Panc1 (cell line): Measurements from ENCODE around the gene ZFP62. TPM values are rescaled to one million over a fixed set of nuclear protein-coding genes. Genes with fewer than 3 reads are reported as not detected.
"Not testable (repeated sequence)": the region's sequence is repeated elsewhere in the genome, so short reads cannot be mapped to it uniquely, and the experiment has no call there.

ENCODE experiments used
- ATAC-seq: fragments of 200-7000 bp; cut with Tn5 transposase; 2 replicates; pipeline ENCODE4 v1.9.1; 2020; ENCODE audit warnings: mild to moderate bottlenecking, moderate library complexity
- BruUV-seq: library from RNA; stranded (reverse); fragments of 400-500 nt; replicated peaks from 2 replicates; lab custom pipeline; 2021; lab: Mats Ljungman, UMichigan
- CTCF ChIA-PET: fragments of 300-600 bp; sonication (Branson Sonifier 250); formaldehyde crosslinking; loops from one replicate; lab custom pipeline; 2022; ENCODE audit warnings: antibody characterized with exemption; lab: Charles Lee
- POLR2A ChIA-PET: fragments of 300-600 bp; sonication (Branson Sonifier 250); formaldehyde crosslinking; loops from one replicate; lab custom pipeline; 2022; ENCODE audit warnings: antibody characterized with exemption; lab: Charles Lee
- DNase-seq: peaks from one replicate; pipeline ENCODE4 v3.0.0-alpha.2; 2010; ENCODE audit warnings: low read depth, low spot score
- H3K27ac ChIP-seq: 2 replicates; pipeline ENCODE4 v1.5.1; 2011; ENCODE audit warnings: mild to moderate bottlenecking, low read length, inconsistent platforms
- H3K27me3 ChIP-seq: fragments of 200-500 bp; sonication (Bioruptor generic); 2 replicates; pipeline ENCODE4 v1.6.0; 2014; ENCODE audit warnings: low read length, inconsistent platforms; ENCODE audit not compliant: control insufficient read depth, insufficient read depth
- H3K36me3 ChIP-seq: fragments of 200-500 bp; sonication (Bioruptor generic); 2 replicates; pipeline ENCODE4 v1.5.1; 2014; ENCODE audit warnings: inconsistent platforms, mild to moderate bottlenecking, low read length, moderate library complexity; ENCODE audit not compliant: control insufficient read depth, insufficient read depth
- H3K4me1 ChIP-seq: 2 replicates; pipeline ENCODE4 v1.5.1; 2011; ENCODE audit warnings: inconsistent platforms, mild to moderate bottlenecking, low read length, moderate library complexity; ENCODE audit not compliant: control insufficient read depth, insufficient read depth
- H3K4me3 ChIP-seq, 2 experiments: 2 replicates each; pipeline ENCODE4 v1.5.1; 2011 to 2012; ENCODE audit warnings: low read depth in 2 of 2, low read length in 2 of 2, mild to moderate bottlenecking in 2 of 2, inconsistent platforms in 1 of 2, moderate library complexity in 1 of 2
- H3K9me3 ChIP-seq: fragments of 200-500 bp; sonication (Bioruptor generic); 2 replicates; pipeline ENCODE4 v1.5.1; 2014; ENCODE audit warnings: low read depth, mild to moderate bottlenecking, inconsistent platforms, low read length, moderate library complexity; ENCODE audit not compliant: control insufficient read depth, insufficient read depth
- POLR2AphosphoS5 ChIP-seq: IDR thresholded peaks from 2 replicates; pipeline ENCODE4 v1.6.1; 2012; ENCODE audit warnings: mild to moderate bottlenecking, low read depth, low read length, moderate library complexity
- SIN3A ChIP-seq: IDR thresholded peaks from 2 replicates; pipeline ENCODE4 v1.6.1; 2012; ENCODE audit warnings: low read depth, mild to moderate bottlenecking, low read length, moderate library complexity, borderline replicate concordance; ENCODE audit not compliant: insufficient read depth
- TCF7L2 ChIP-seq: IDR thresholded peaks from 2 replicates; pipeline ENCODE4 v1.6.1; 2011; ENCODE audit warnings: mild to moderate bottlenecking, low read depth, low read length, inconsistent platforms
- in situ Hi-C: cut with HindIII; loops from 2 replicates; pipeline ENCODE4 v1.10.0; 2016; ENCODE audit warnings: low sequenced_read_pairs, low pct_unique_long_range_greater_than_20kb
- intact Hi-C: fragments of 100-400 bp; cut with micrococcal nuclease; formaldehyde crosslinking; loops from one replicate; pipeline ENCODE4 v1.10.0; 2022; ENCODE audit not compliant: unreplicated experiment
- total RNA-seq: library from RNA; stranded (reverse); gene quantifications from one replicate; pipeline ENCODE4 v1.2.1, GENCODE V29; 2021; ENCODE audit not compliant: unreplicated experiment
- TF ChIP-seq, protein P1 (sequence below), 2 experiments: IDR thresholded peaks; 2 replicates each; pipeline ENCODE4 v1.6.1; 2011 to 2012; ENCODE audit warnings: low read depth in 2 of 2, control low read depth in 1 of 2, low read length in 1 of 2, mild to moderate bottlenecking in 1 of 2, moderate library complexity in 1 of 2; ENCODE audit not compliant: insufficient read depth in 1 of 2
- TF ChIP-seq, protein P2 (sequence below): fragments of 450-650 bp; IDR thresholded peaks from 2 replicates; pipeline ENCODE4 v1.5.1; 2017; ENCODE audit warnings: mild to moderate bottlenecking

ZFP62 gene
- total RNA-seq, 1 experiment from 2014 or later = 17.8 TPM

DNA sequence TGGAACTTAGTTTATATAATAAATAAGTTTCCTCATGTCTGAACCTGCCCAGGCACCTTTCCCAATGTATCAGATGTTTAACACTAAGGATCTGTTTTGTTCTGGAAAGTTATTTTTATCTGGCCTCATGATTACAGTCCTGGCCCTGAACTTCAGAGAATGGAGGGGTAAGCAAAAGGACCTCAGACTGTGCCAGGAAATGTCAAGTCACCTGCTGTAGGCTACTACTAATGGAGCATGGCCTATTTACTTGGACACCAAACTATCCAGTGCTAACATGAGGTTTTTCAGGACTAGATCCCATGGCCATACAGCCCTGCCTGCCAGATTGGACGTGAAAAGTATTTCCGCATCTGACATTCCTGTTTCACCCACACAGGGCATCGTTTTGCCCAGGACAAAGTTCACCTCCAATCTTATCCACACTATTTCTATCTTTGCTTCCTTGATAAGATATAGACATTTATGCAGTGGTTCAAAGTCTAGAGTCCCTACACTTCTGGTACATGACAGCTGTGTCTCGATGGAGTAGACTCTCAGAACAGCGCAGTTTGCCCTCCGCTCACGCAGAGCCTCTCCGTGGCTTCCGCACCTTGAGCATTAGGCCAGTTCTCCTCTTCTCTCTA is 37.7 kb upstream of the ZFP62 start, which contains the start of gene BTNL8:
TSS of gene BTNL8 (plus strand) at position 539 of the 626 bp plus-strand sequence. CDS start 152 bp downstream, outside the sequence.
- H3K27ac ChIP-seq = no peak within 1 kb of the TSS
- H3K4me1 ChIP-seq = no peaks in the 10 kb centered on the region
- DNase-seq (no peak), ATAC-seq (no peak)
- in situ Hi-C loops (no loop called here), intact Hi-C loops (no loop called here)
- H3K9me3 ChIP-seq = no peaks in the 10 kb centered on the region; the same call in 1 of the 2 replicates
- TF ChIP-seq, protein P1, sequence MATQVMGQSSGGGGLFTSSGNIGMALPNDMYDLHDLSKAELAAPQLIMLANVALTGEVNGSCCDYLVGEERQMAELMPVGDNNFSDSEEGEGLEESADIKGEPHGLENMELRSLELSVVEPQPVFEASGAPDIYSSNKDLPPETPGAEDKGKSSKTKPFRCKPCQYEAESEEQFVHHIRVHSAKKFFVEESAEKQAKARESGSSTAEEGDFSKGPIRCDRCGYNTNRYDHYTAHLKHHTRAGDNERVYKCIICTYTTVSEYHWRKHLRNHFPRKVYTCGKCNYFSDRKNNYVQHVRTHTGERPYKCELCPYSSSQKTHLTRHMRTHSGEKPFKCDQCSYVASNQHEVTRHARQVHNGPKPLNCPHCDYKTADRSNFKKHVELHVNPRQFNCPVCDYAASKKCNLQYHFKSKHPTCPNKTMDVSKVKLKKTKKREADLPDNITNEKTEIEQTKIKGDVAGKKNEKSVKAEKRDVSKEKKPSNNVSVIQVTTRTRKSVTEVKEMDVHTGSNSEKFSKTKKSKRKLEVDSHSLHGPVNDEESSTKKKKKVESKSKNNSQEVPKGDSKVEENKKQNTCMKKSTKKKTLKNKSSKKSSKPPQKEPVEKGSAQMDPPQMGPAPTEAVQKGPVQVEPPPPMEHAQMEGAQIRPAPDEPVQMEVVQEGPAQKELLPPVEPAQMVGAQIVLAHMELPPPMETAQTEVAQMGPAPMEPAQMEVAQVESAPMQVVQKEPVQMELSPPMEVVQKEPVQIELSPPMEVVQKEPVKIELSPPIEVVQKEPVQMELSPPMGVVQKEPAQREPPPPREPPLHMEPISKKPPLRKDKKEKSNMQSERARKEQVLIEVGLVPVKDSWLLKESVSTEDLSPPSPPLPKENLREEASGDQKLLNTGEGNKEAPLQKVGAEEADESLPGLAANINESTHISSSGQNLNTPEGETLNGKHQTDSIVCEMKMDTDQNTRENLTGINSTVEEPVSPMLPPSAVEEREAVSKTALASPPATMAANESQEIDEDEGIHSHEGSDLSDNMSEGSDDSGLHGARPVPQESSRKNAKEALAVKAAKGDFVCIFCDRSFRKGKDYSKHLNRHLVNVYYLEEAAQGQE (IDR thresholded peaks at IDR 0.05; ENCODE audit: insufficient read depth in 1 of 2, low read depth in 2 of 2, low read length in 1 of 2) = no peak
- TF ChIP-seq POLR2AphosphoS5 (no peak), SIN3A (no peak), TCF7L2 (no peak)
- TF ChIP-seq, protein P2, sequence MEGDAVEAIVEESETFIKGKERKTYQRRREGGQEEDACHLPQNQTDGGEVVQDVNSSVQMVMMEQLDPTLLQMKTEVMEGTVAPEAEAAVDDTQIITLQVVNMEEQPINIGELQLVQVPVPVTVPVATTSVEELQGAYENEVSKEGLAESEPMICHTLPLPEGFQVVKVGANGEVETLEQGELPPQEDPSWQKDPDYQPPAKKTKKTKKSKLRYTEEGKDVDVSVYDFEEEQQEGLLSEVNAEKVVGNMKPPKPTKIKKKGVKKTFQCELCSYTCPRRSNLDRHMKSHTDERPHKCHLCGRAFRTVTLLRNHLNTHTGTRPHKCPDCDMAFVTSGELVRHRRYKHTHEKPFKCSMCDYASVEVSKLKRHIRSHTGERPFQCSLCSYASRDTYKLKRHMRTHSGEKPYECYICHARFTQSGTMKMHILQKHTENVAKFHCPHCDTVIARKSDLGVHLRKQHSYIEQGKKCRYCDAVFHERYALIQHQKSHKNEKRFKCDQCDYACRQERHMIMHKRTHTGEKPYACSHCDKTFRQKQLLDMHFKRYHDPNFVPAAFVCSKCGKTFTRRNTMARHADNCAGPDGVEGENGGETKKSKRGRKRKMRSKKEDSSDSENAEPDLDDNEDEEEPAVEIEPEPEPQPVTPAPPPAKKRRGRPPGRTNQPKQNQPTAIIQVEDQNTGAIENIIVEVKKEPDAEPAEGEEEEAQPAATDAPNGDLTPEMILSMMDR = no peak
- POLR2A ChIA-PET = no interaction called here
- no peaks in the 10 kb centered on the region for H3K36me3 ChIP-seq
- no TSS peak for BruUV-seq
- H3K27me3 ChIP-seq = no peaks in the 10 kb centered on the region
- CTCF ChIA-PET = no interaction called here
- H3K4me3 ChIP-seq = no peak within 1 kb of the TSS

DNA sequence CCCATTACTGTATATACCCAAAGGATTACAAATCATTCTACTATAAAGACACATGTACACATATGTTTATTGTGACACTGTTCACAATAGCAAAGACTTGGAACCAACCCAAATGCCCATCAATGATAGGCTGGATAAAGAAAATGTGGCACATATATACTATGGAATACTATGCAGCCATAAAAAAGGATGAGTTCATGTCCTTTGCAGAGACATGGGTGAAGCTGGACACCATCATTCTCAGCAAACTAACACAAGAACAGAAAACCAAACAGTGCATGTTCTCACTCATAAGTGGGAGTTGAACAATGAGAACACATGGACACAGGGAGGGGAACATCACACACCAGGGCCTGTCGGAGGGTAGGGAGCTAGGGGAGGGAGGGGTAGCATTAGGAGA is 34.3 kb upstream of the ZFP62 start:
- in situ Hi-C loops, BruUV-seq, H3K27me3 ChIP-seq, H3K4me3 ChIP-seq, H3K27ac ChIP-seq, H3K36me3 ChIP-seq, ATAC-seq, CTCF ChIA-PET, intact Hi-C loops, DNase-seq, H3K4me1 ChIP-seq, POLR2A ChIA-PET, H3K9me3 ChIP-seq: not testable (repeated sequence)

DNA sequence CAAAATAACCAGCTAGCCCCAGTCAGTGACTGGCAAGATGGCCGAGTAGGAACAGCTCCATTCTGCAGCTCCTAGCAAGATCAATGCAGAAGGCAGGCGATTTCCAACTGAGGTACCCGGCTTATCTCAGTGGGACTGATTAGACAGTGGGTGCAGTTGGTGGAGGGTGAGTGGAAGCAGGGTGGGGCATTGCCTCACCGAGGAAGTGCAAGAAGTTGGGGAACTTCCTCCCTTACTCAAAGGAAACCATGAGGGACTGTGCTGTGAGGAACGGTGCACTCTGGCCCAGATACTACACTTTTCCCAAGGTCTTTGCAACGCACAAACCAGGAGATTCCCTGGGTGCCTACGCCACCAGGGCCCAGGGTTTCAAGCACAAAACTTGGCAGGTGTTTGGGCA is 28.3 kb upstream of the ZFP62 start:
- H3K27me3 ChIP-seq = no peaks in the 10 kb centered on the region; the same call in 1 of the 2 replicates
- DNase-seq (no peak), ATAC-seq (no peak)
- no peak overlapping the region for H3K27ac ChIP-seq
- BruUV-seq = no TSS peak
- in situ Hi-C loops (no loop called here), intact Hi-C loops (no loop called here)
- POLR2A ChIA-PET = no interaction called here
- CTCF ChIA-PET = no interaction called here
- H3K9me3 ChIP-seq = no peaks in the 10 kb centered on the region
- no peak overlapping the region for H3K4me3 ChIP-seq
- no peaks in the 10 kb centered on the region for H3K36me3 ChIP-seq
- TF ChIP-seq TCF7L2 (no peak), POLR2AphosphoS5 (no peak), SIN3A (no peak)
- TF ChIP-seq, protein P2 = no peak
- TF ChIP-seq, protein P1 (IDR thresholded peaks at IDR 0.05; ENCODE audit: insufficient read depth in 1 of 2, low read depth in 2 of 2, low read length in 1 of 2) = no peak
- H3K4me1 ChIP-seq = no peaks in the 10 kb centered on the region
